Stimulated activated CD4-positive, alpha-beta T cell treated with anti-CD3 and anti-CD28 coated beads, Interleukin-4, amount 100 ng/mL, for 4 hours (primary cell): ENCODE results near the gene GRID1.
"Not testable (repeated sequence)": the region's sequence is repeated elsewhere in the genome, so short reads cannot be mapped to it uniquely, and the experiment has no call there.

Source experiments
- DNase-seq, 2 experiments: peaks; one replicate each; pipeline ENCODE4 v3.0.0-alpha.2; 2020

Gene GRID1

GRCh38 chr10:86391986-86392722 is 25.6 kb upstream of the GRID1 start:
- DNase-seq = no peak

- DNase-seq = no peak
Measured at GRCh38 chr10:86391236-86391840, 24.7 kb upstream of the GRID1 start.

- no peak for DNase-seq
Measured at GRCh38 chr10:86390337-86391120, 23.9 kb upstream of the GRID1 start.

- peak in 1 of 2 experiments; percentile 33 for DNase-seq
Measured at GRCh38 chr10:86389441-86390193, 23.0 kb upstream of the GRID1 start.

GRCh38 chr10:86389109-86389440 is 22.5 kb upstream of the GRID1 start:
- not testable (repeated sequence) for DNase-seq

GRCh38 chr10:86388119-86388704 is 21.6 kb upstream of the GRID1 start:
- no peak for DNase-seq

- DNase-seq = no peak
Measured at GRCh38 chr10:86387178-86387794, 20.7 kb upstream of the GRID1 start.

- no peak for DNase-seq
Measured at GRCh38 chr10:86385806-86386205, 19.2 kb upstream of the GRID1 start.

GRCh38 chr10:86377797-86378146 is 11.2 kb upstream of the GRID1 start:
- DNase-seq = no peak

GRCh38 chr10:86376852-86377796 is 10.5 kb upstream of the GRID1 start:
- DNase-seq = peak; percentile 68 to 88

GRCh38 chr10:86376403-86376802 is 9.8 kb upstream of the GRID1 start:
- DNase-seq = no peak

- DNase-seq = no peak
Measured at GRCh38 chr10:86375204-86375603, 8.6 kb upstream of the GRID1 start.

GRCh38 chr10:86374664-86375063 is 8.1 kb upstream of the GRID1 start:
- DNase-seq = no peak

- DNase-seq = no peak
Measured at GRCh38 chr10:86373828-86374227, 7.2 kb upstream of the GRID1 start.

GRCh38 chr10:86373251-86373650 is 6.7 kb upstream of the GRID1 start:
- DNase-seq = no peak

GRCh38 chr10:86372784-86373239 is 6.2 kb upstream of the GRID1 start:
- DNase-seq = no peak

GRCh38 chr10:86372119-86372783 is 5.7 kb upstream of the GRID1 start:
- DNase-seq = no peak

GRCh38 chr10:86371691-86372090 is 5.1 kb upstream of the GRID1 start:
- DNase-seq = no peak

GRCh38 chr10:86371116-86371515 is 4.5 kb upstream of the GRID1 start:
- no peak for DNase-seq

GRCh38 chr10:86370006-86370585 is 3.5 kb upstream of the GRID1 start:
- DNase-seq = no peak
